Heart right ventricle (tissue), 16 donors: Measurements from ENCODE around the gene MRS2. TPM values are rescaled to one million over a fixed set of nuclear protein-coding genes. Genes with fewer than 3 reads are reported as not detected.
"Not testable (repeated sequence)": the region's sequence is repeated elsewhere in the genome, so short reads cannot be mapped to it uniquely, and the experiment has no call there.

Source experiments
- ATAC-seq, 8 donors: fragments of 200-7000 bp; cut with Tn5 transposase; one replicate each; pipeline ENCODE4 v1.9.1; 2020; ENCODE audit warnings: mild to moderate bottlenecking in 8 of 8, moderate library complexity in 8 of 8, moderate number of reproducible peaks in 1 of 8
- DNase-seq, 2 donors: peaks; one replicate each; pipeline ENCODE4 v3.0.0-alpha.2; 2020
- H3K27ac ChIP-seq, 10 donors: fragments of 200-600 bp; sonication (generic) in 2 of 10; one replicate each; pipeline versions ENCODE4 v1.5.0 to v1.8.0; 2020 to 2022; ENCODE audit warnings: mild to moderate bottlenecking in 3 of 10
- H3K27me3 ChIP-seq, 7 donors: fragments of 200-600 bp; one replicate each; pipeline ENCODE4 v1.8.0; 2021 to 2022; ENCODE audit warnings: mild to moderate bottlenecking in 2 of 7
- H3K36me3 ChIP-seq, 9 donors: fragments of 200-600 bp; sonication (generic) in 1 of 9; one replicate each; pipeline versions ENCODE4 v1.5.0 to v1.8.0; 2020 to 2022; ENCODE audit warnings: mild to moderate bottlenecking in 2 of 9
- H3K4me1 ChIP-seq, 9 donors: fragments of 200-600 bp; sonication (generic) in 1 of 9; one replicate each; pipeline versions ENCODE4 v1.5.0 to v1.8.0; 2020 to 2022; ENCODE audit warnings: mild to moderate bottlenecking in 4 of 9
- H3K4me3 ChIP-seq, 10 donors: fragments of 200-600 bp; sonication (generic) in 2 of 10; one replicate each; pipeline versions ENCODE4 v1.5.0 to v1.8.0; 2020 to 2022; ENCODE audit warnings: mild to moderate bottlenecking in 7 of 10, moderate library complexity in 2 of 10
- H3K9me3 ChIP-seq, 11 donors: fragments of 200-600 bp in 10 of 11; sonication (generic) in 2 of 11; one replicate each; pipeline versions ENCODE4 v1.5.0 to v1.8.0; 2013 to 2022; ENCODE audit warnings: mild to moderate bottlenecking in 2 of 11, control low read depth in 1 of 11, moderate library complexity in 1 of 11
- CTCF ChIP-seq, 9 donors: fragments of 200-600 bp; sonication (generic) in 2 of 9; IDR thresholded peaks; one replicate each; pipeline versions ENCODE4 v1.5.0 to v1.8.0; 2021 to 2022; ENCODE audit warnings: antibody characterized with exemption in 9 of 9, mild to moderate bottlenecking in 5 of 9, moderate library complexity in 1 of 9
- WGBS, 2 donors: extraction: QIAGEN DNeasy Blood & Tissue Kit; methylation state at CpG; one replicate each; pipeline ENCODE4 v1.1.7; 2013; ENCODE audit warnings: inconsistent platforms in 1 of 2; 5-methylcytosine and 5-hydroxymethylcytosine counted together
- intact Hi-C, 10 donors: fragments of 100-400 bp; cut with DNase I; formaldehyde crosslinking; loops; one replicate each; pipeline versions ENCODE4 v1.11.1 to v1.14.2; 2022
- polyA plus RNA-seq, 2 donors: library from polyadenylated mRNA; stranded (reverse); fragments of 200-250 nt; gene quantifications; one replicate each; pipeline ENCODE4 v1.2.3, GENCODE V29; 2013
- total RNA-seq, 10 donors: library from RNA; stranded (reverse); fragmentation: NEBNext Ultra II Directional in 3 of 10; extraction: Animal tissue kit (Norgen Biotek cat#: 25700) in 3 of 10; gene quantifications; one replicate each; pipeline versions ENCODE4 v1.2.1 to v1.2.4, GENCODE V29; 2021 to 2023
- donor health status: Arrhythmogenic right ventricular cardiomyopathy.
- donor health status: ischemic (EF 13 %, LVEDD 7.1; RV severe dilation, severe dysfunction).
- donor health status: healthy with polysubstance abuse.
- donor health status: DM: no; HTN: yes; CAD: no.
- donor health status: DM: no; HTN: no; CAD: no.
- donor health status: ischemic (EF 25% LVEDD 6.9; RV normal size, moderate dysfunction).
- donor health status: ischemic (EF 25% LVEDD 5.7; RV mildly dilated, moderate dysfunction).
- donor health status: healthy.
- donor health status: DM: yes; HTN: yes; CAD: no.
- donor health status: Ischemic cardiomyopathy.
- donor health status: ischemic (EF 35%, LVEDD 5.7; RV mildly dilated, moderate dysfunction).
- donor health status: nonischemic (EF 11% LVEDD 7.7; RV severe dilation, severe dysfunction).
- donor health status: DM: yes; HTN: yes; CAD: no.
- donor health status: PGD.
- donor health status: ischemic (EF 29% LVEDD 5.4; RV normal size, mild dysfunction).
- donor health status: nonischemic (EF 23%, LVEDD 6.1; RV moderate dilation, normal function).

MRS2 gene
- total and polyA plus RNA-seq, 12 donors, result 18.5 to 68.6 (median 48.5) TPM

GRCh38 chr6:24359640-24360454 is 42.9 kb upstream of the MRS2 start:
- WGBS, 2 donors, result 4 to 6% methylated on average over 53 to 55 of the region's 55 CpGs
- DNase-seq, result peak; percentile 16 to 65
- Histone ChIP-seq H3K4me3 (peak overlapping the region; percentile 25 to 57 (median 52)), H3K36me3 (no peaks in the 10 kb centered on the region), H3K27me3 (peaks cover 0 to 63% (median 50%) of the 10 kb centered on the region in 7 donors), H3K27ac (no peak overlapping the region), H3K9me3 (no peaks in the 10 kb centered on the region), H3K4me1 (peaks cover 5 to 22% (median 15%) of the 10 kb centered on the region in 9 donors)
- intact Hi-C loops, result loop anchor here in 1 of 10 donors (5.0 kb wide), 1 partner anchor 232 kb away; no protein-coding TSS in a partner anchor
- peak; percentile 11 to 72 (median 56) for TF ChIP-seq CTCF (IDR thresholded peaks at IDR 0.05)
- ATAC-seq, result peak; percentile 42 to 88 (median 62)

- H3K4me3 ChIP-seq, H3K27ac ChIP-seq, intact Hi-C loops, DNase-seq, H3K9me3 ChIP-seq, ATAC-seq, H3K36me3 ChIP-seq: not testable (repeated sequence)
- peaks cover 5 to 21% (median 15%) of the 10 kb centered on the region in 9 donors for H3K4me1 ChIP-seq
- WGBS, 2 donors, result 81 to 88% methylated on average over 5 of the region's 5 CpGs
- H3K27me3 ChIP-seq, result peaks cover 0 to 66% (median 46%) of the 10 kb centered on the region in 7 donors
Measured at GRCh38 chr6:24362363-24362762, 40.4 kb upstream of the MRS2 start.

GRCh38 chr6:24365103-24365633 is 37.6 kb upstream of the MRS2 start:
- intact Hi-C loops, DNase-seq, H3K36me3 ChIP-seq, H3K27ac ChIP-seq, H3K4me1 ChIP-seq, H3K9me3 ChIP-seq, ATAC-seq, H3K4me3 ChIP-seq: not testable (repeated sequence)
- WGBS, 2 donors, result 76 to 82% methylated on average over 8 of the region's 8 CpGs
- H3K27me3 ChIP-seq, result peaks cover 0 to 58% (median 27%) of the 10 kb centered on the region in 7 donors

- Histone ChIP-seq H3K27me3 (peaks cover 0 to 6% (median 0%) of the 10 kb centered on the region in 7 donors), H3K4me1 (no peaks in the 10 kb centered on the region), H3K36me3 (no peaks in the 10 kb centered on the region), H3K4me3 (no peak overlapping the region), H3K27ac (no peak overlapping the region), H3K9me3 (peaks cover 0 to 9% (median 0%) of the 10 kb centered on the region in 11 donors)
- intact Hi-C loops, result no loop called here
- DNase-seq, result no peak
- 84 to 95% methylated on average over 6 of the region's 6 CpGs for WGBS, 2 donors
- TF ChIP-seq CTCF (IDR thresholded peaks at IDR 0.05), result no peak
- ATAC-seq, result no peak
Measured at GRCh38 chr6:24374612-24375011, 28.1 kb upstream of the MRS2 start.

- TF ChIP-seq CTCF (IDR thresholded peaks at IDR 0.05), result no peak
- 73 to 78% methylated on average over 4 of the region's 4 CpGs for WGBS, 2 donors
- ATAC-seq, result no peak
- Histone ChIP-seq H3K27me3 (peaks cover 0 to 6% (median 0%) of the 10 kb centered on the region in 7 donors), H3K4me1 (no peaks in the 10 kb centered on the region), H3K27ac (no peak overlapping the region), H3K9me3 (no peaks in the 10 kb centered on the region), H3K36me3 (no peaks in the 10 kb centered on the region), H3K4me3 (no peak overlapping the region)
- no peak for DNase-seq
- intact Hi-C loops, result no loop called here
Measured at GRCh38 chr6:24376871-24377270, 25.9 kb upstream of the MRS2 start.
